Measurements from ENCODE around the gene TPCN2. TPM values are rescaled to one million over a fixed set of nuclear protein-coding genes. Genes with fewer than 3 reads are reported as not detected.

TPCN2 gene
- total RNA-seq, 2 experiments from 2014 or later = 21.4 to 22.1 TPM

GRCh38 chr11:69037074-69037473, 11.7 kb upstream of the TPCN2 start:
- no peak overlapping the region for H3K27ac Mint-ChIP-seq
- H3K27me3 Mint-ChIP-seq = no peaks in the 10 kb centered on the region
- H3K4me3 Mint-ChIP-seq = no peak overlapping the region
- ATAC-seq (ENCODE audit: low read depth) (no peak), DNase-seq (no peak)
- POLR2A ChIA-PET = no interaction called here
- H3K9me3 Mint-ChIP-seq = no peaks in the 10 kb centered on the region
- H3K36me3 Mint-ChIP-seq = no peaks in the 10 kb centered on the region
- H3K4me1 Mint-ChIP-seq = no peaks in the 10 kb centered on the region

DNA sequence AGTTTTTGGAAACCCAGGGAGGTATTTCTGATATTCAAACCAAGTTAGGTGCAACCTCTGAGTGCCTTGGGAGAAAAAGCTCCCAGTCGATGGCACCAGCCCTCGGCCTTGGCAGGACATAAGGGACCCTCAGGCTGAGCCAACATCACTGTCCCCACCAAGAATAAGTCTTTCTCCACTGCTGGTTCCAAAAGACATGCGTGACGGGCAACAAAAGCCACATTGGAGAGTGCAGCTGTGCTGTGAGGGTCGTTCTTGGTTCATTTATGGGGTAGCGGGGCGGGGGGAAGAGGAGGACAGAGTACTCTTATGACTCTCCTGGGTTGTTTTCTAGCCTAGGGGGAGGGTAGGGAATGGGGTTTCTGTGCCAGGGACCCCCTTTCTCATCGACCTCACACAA, 11.2 kb upstream of the TPCN2 start:
- Mint-ChIP-seq H3K9me3 (no peaks in the 10 kb centered on the region), H3K4me1 (no peaks in the 10 kb centered on the region), H3K27me3 (peaks cover under 1% of the 10 kb centered on the region), H3K27ac (no peak overlapping the region), H3K36me3 (no peaks in the 10 kb centered on the region), H3K4me3 (no peak overlapping the region)
- POLR2A ChIA-PET = no interaction called here
- no peak for DNase-seq
- no peak for ATAC-seq (ENCODE audit: low read depth)

DNA sequence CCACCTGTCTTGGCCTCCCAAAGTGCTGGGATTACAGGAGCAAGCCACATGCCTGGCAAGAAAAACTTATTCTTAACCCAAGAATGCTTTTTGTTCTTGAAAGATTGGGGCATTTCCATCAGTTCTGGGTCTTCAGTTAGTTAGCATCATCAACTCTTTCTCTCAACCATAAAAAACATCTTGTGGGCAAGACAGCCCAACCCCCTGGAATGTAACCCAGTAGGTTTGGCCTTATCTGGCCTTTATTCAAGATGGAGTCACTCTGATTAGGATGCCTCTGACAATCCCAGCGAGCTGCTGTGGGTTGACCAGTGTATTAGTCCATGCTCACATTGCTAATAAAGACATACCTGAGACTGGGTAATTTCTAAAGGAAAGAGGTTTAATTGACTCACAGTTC, 9.2 kb upstream of the TPCN2 start:
- ATAC-seq (ENCODE audit: low read depth) (no peak), DNase-seq (no peak)
- Mint-ChIP-seq H3K36me3 (no peaks in the 10 kb centered on the region), H3K27me3 (peaks cover 6% of the 10 kb centered on the region), H3K27ac (no peak overlapping the region), H3K9me3 (no peaks in the 10 kb centered on the region), H3K4me3 (no peak overlapping the region), H3K4me1 (peaks cover 3% of the 10 kb centered on the region)
- POLR2A ChIA-PET = no interaction called here

- Mint-ChIP-seq H3K4me1 (peaks cover 3% of the 10 kb centered on the region), H3K9me3 (no peaks in the 10 kb centered on the region), H3K4me3 (no peak overlapping the region), H3K27ac (no peak overlapping the region), H3K27me3 (peaks cover 7% of the 10 kb centered on the region), H3K36me3 (no peaks in the 10 kb centered on the region)
- DNase-seq (no peak), ATAC-seq (ENCODE audit: low read depth) (no peak)
- POLR2A ChIA-PET = no interaction called here
Measured at GRCh38 chr11:69040051-69040450, 8.7 kb upstream of the TPCN2 start.

DNA sequence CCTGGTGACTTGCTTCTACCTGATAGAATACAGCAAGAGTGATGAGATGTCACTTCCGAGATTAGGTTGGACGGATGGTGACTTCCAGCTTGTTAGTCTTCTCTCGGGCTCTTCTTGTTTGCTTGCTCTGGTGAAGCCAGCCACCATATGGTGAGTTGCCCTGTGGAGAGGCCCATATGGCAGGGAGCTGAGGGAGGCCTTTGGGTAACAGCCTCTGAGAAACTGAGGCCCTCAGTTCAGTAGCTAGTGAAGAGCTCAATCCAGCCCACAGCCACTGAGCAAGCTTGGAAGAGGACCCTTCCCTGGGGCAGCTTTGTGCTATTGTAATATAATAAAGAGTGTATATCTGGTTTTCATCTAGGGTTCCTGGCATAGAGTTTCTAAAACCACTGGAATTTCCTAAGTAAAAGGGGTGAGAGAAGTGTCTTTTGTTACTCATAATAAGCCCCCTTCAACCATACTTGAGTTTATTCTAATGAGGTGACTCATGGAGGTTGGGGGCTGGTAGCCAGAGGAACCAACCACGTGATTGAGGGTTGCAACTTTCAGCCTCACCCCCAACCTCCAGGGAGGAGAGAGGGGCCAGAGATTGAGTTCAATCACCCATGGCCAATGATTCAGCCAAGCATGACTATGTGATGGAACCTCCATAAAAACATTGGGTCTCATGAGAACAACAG, 8.0 kb upstream of the TPCN2 start:
- ATAC-seq (ENCODE audit: low read depth) (no peak), DNase-seq (no peak)
- H3K9me3 Mint-ChIP-seq = no peaks in the 10 kb centered on the region
- H3K27ac Mint-ChIP-seq = no peak overlapping the region
- H3K4me1 Mint-ChIP-seq = peaks cover 3% of the 10 kb centered on the region
- POLR2A ChIA-PET = no interaction called here
- H3K27me3 Mint-ChIP-seq = peaks cover 8% of the 10 kb centered on the region
- no peak overlapping the region for H3K4me3 Mint-ChIP-seq
- H3K36me3 Mint-ChIP-seq = no peaks in the 10 kb centered on the region

DNA sequence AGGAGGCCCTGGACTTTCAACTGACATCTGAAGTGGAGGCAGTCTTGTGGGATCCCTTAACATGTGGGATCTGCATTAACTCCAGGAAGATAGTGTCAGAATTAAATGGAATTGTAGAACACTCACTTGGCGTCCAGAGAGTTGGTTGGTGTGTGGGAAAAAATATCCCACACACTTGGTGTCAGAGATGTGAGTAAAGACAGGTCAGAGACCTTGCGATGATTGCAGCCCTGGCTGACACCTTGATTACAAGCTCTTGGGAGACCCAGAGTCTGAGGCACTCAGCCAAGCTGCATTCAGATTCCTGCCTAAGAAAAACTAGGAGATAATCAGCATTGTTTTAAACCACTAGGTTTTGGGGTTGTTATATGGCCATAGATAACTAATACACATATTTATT, 7.2 kb upstream of the TPCN2 start:
- ATAC-seq (ENCODE audit: low read depth) (no peak), DNase-seq (no peak)
- H3K9me3 Mint-ChIP-seq = no peaks in the 10 kb centered on the region
- H3K36me3 Mint-ChIP-seq = no peaks in the 10 kb centered on the region
- H3K4me1 Mint-ChIP-seq = peaks cover 3% of the 10 kb centered on the region
- no peak overlapping the region for H3K4me3 Mint-ChIP-seq
- H3K27me3 Mint-ChIP-seq = peaks cover 16% of the 10 kb centered on the region
- no peak overlapping the region for H3K27ac Mint-ChIP-seq
- POLR2A ChIA-PET = no interaction called here

DNA sequence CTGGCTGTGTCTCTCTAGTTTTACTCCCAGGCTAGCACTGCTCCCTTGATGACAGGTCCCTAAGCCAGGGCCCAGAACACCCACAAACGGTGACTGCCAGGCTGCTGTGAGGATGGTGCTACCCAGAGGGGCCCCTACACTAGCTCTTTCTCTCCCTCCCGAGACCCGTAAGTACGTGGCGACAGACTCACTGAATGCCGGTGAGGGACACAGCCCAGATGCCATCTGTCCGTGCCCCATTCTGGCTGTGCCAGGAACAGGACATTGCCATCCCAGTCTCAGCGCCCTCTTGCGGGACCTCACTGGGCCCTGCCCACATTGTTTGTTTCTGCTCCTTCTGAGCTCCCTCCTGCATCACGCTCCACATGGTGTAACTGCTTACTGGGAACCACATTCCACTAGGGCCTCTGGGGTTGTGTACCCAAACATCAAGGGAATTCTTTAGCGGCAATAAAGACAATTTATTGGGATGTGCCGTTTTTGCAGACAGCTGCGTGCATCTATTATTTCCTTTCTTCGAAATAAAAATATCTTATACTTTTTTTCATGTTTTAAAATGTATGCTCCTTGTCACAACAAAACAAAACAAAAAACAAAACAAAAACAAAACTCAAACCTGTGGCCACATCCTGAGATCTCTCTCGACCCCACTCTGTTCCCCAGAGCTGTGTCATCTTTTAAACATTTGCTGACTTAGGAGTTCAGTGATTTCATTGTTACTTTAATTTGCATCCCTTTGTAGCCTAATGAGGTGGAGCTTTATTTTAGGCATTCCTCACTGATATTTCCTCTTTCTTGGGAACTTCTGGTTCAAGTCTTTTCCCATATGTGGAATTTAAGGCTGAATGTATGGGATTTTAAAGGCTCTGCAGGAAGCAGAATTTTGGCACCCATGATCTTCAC, 4.4 kb upstream of the TPCN2 start:
- ATAC-seq (ENCODE audit: low read depth) (no peak), DNase-seq (no peak)
- no peaks in the 10 kb centered on the region for H3K36me3 Mint-ChIP-seq
- POLR2A ChIA-PET = no interaction called here
- H3K27me3 Mint-ChIP-seq = peaks cover 20% of the 10 kb centered on the region
- H3K27ac Mint-ChIP-seq = no peak overlapping the region
- peaks cover 10% of the 10 kb centered on the region for H3K4me1 Mint-ChIP-seq
- no peaks in the 10 kb centered on the region for H3K9me3 Mint-ChIP-seq
- H3K4me3 Mint-ChIP-seq = no peak overlapping the region

GRCh38 chr11:69048031-69048693, 570 bp upstream of the TPCN2 start:
- H3K4me3 Mint-ChIP-seq = peak overlapping the region; percentile 68
- peaks cover 18% of the 10 kb centered on the region for H3K27me3 Mint-ChIP-seq
- no peaks in the 10 kb centered on the region for H3K9me3 Mint-ChIP-seq
- ATAC-seq (ENCODE audit: low read depth) (no peak), DNase-seq (no peak)
- H3K27ac Mint-ChIP-seq = peak overlapping the region; percentile 86
- H3K36me3 Mint-ChIP-seq = no peaks in the 10 kb centered on the region
- POLR2A ChIA-PET = interaction anchor here (1.0 to 1.9 kb wide), 4 partner anchors 44 to 209 kb away, joined by 3 to 9 read pairs (median 5); partner anchors contain the start of genes IGHMBP2 and MRPL21
- H3K4me1 Mint-ChIP-seq = peaks cover 25% of the 10 kb centered on the region

DNA sequence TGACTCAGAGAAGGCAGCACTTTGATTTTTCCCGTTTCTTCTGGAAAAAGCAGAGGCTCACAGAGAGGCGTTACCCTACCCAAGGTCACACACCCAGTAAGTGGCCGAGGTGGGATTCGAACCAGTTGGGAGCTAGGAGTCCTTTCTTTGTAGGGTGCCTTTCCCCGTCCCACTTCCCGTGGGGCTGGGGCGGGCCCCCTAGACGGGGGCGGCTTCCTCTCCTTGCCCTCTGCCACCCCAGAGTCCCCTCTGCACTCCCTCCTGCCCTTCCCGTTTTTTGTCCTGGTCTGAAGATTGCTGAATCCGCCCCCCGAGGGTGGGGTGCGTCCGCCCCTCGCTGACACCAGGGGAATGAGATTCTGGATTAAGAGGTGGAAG, 747 bp downstream of the TPCN2 start:
- POLR2A ChIA-PET = interaction anchor here (1.3 to 1.9 kb wide), 3 partner anchors 87 to 211 kb away, joined by 3 to 9 read pairs (median 7); partner anchors contain the start of genes IGHMBP2 and MRPL21
- Mint-ChIP-seq H3K4me1 (peaks cover 22% of the 10 kb centered on the region), H3K36me3 (no peaks in the 10 kb centered on the region), H3K4me3 (peak overlapping the region; percentile 79), H3K27ac (peak overlapping the region; percentile 81), H3K9me3 (no peaks in the 10 kb centered on the region), H3K27me3 (peaks cover 14% of the 10 kb centered on the region)
- DNase-seq (no peak), ATAC-seq (ENCODE audit: low read depth) (no peak)

- ATAC-seq (ENCODE audit: low read depth) (no peak), DNase-seq (no peak)
- no peaks in the 10 kb centered on the region for H3K9me3 Mint-ChIP-seq
- no peak overlapping the region for H3K4me3 Mint-ChIP-seq
- H3K27ac Mint-ChIP-seq = no peak overlapping the region
- POLR2A ChIA-PET = no interaction called here
- no peaks in the 10 kb centered on the region for H3K36me3 Mint-ChIP-seq
- H3K4me1 Mint-ChIP-seq = peaks cover 22% of the 10 kb centered on the region
- H3K27me3 Mint-ChIP-seq = peaks cover 12% of the 10 kb centered on the region
Measured at GRCh38 chr11:69050592-69051380, 2.1 kb downstream of the TPCN2 start.

- ATAC-seq (ENCODE audit: low read depth) (no peak), DNase-seq (no peak)
- Mint-ChIP-seq H3K36me3 (no peaks in the 10 kb centered on the region), H3K27ac (no peak overlapping the region), H3K4me3 (no peak overlapping the region), H3K9me3 (no peaks in the 10 kb centered on the region), H3K4me1 (peaks cover 25% of the 10 kb centered on the region), H3K27me3 (peaks cover 3% of the 10 kb centered on the region)
- POLR2A ChIA-PET = no interaction called here
Measured at GRCh38 chr11:69051381-69052342, 2.9 kb downstream of the TPCN2 start.

Data from activated naive CD8-positive, alpha-beta T cell treated with anti-CD3 and anti-CD28 coated beads, Interleukin-2, amount 10 ng/mL, durations not matched to agents 7 days and 5 days (primary cell).